NCI-H2081 (cell line): ENCODE results near the gene TRMT11.
A peak's percentile ranks its signal among the peaks of the same experiment; 100 is the strongest.
"Not testable (repeated sequence)": the region's sequence is repeated elsewhere in the genome, so short reads cannot be mapped to it uniquely, and the experiment has no call there.

Experiments used
- DNase-seq, 2 experiments: peaks; one replicate each; lab custom pipeline; 2025; lab: John Stamatoyannopoulos, UW

The TRMT11 gene

GRCh38 chr6:125986301-125987025 lies at the start of gene TRMT11:
TSS of gene TRMT11 (plus strand) at chr6:125986540. CDS start at chr6:125986551, 11 bp downstream.
- peak; percentile 89 to 94 for DNase-seq

- DNase-seq: no peak
These were observed 47.3 kb upstream of the TRMT11 start for GRCh38 chr6:125939026-125939425.

DNA sequence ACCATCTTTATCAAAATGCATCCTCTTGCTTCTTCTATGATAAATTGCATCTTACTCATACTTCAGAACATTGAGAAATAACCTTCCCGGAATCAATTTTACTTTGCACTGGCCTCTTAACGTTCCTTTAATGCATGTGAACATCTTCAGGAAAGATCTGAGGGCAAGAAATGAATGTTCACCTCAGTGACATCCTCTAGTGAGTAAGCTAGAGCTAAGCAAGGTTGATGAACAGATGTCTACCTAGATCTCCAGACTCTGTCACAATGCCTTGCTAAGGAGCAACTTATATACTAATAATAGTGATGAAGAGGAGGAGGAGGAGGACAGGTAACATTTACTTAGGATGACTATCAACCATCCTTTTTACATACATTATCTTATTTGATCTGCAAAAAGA lies 46.5 kb upstream of the TRMT11 start:
- no peak for DNase-seq

DNA sequence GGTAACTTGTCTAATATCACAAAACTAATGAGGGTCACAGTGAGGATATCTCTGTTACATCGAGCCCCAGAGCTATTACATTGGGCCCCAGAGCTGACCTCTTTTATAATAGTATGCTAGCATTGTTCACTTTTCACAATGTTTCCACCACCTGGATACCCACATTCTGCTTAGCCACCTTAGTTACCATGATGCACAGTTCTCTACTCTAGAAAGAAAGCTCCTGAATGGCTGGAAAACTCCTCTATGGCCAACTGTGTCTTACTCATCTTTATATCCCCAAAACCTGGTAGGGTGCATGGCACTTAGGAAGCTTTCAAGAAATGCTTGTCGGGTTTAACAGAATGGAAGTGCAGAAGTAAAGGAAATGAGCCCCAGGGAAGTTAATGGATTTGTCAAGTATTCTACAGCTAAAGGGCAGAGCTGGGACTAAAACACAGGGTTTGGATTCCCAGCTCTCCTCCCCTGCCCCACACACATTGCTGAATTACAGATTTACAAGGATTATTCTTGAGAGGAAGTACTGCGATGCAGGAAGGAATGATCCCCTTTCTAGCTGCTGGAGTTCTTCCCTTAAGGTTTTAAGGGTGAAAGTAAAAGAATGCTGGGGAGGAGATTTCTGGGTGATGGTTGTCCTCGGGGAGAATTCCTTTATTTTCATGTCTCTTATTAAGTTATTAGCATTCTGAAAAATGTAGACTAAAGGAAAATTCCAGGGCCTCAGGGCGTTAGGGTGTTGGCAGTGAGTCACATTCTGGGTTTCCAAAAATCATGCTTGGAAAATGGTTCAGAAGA lies 45.9 kb upstream of the TRMT11 start:
- DNase-seq: no peak

DNA sequence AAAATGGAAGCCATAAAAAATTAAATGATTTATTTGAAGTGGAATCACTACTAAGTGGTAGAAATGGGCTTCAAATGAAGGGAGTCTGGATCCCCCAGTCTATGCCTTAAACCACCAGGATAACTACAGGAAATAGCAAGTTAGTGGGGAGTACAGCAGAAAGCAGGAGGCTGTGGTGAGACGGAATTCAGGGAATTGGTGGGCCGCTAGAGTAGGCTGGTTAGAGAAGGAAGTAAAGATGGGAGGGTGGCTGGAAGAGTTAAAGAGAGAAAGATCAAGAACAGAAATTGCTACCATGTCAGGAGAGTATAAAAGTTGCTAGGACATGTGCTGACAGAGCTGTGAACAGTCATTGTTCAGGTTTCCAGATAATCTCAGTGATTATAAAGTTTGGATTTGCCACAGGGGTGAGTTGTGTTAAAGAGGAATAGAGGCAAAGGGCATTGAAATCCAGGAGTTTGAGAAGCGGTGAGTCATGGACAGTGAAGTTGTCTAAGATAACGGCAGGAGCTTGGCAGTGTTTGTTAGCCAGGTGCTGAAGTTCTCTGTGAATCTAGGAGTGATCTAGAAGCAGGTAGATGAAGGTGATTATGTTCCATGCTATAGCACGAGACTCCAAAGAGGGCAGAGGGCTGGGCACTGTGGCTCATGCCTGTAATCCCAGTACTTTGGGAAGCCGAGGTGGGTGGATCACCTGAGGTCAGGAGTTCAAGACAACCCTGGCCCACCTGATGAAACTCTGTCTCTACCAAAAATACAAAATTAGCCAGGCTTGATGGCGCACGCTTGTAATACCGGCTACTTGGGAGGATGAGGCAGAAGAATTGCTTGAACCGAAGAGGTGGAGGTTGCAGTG lies 43.4 kb upstream of the TRMT11 start:
- DNase-seq: no peak

GRCh38 chr6:125943528-125944433 lies 42.6 kb upstream of the TRMT11 start:
- DNase-seq: no peak

DNA sequence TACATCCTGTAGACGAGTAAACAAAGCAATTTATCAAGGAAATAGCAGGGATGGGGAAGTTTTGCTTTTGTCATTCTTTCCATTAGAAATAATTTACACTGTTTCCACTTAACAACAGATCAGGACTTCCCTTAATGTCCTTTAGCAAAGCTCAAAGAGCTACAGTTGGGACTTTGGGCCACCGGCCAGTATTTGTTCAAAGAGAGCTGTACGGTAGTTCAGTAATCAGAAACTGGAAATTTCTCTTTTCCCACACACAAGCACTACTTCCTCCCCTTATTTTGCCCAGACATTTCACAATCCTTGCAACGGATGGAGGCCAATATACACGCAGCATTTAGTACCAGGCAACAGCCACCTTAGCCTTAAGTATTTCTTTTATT lies 41.9 kb upstream of the TRMT11 start:
- DNase-seq: peak in 1 of 2 experiments; percentile 41

- no peak for DNase-seq
These were observed 41.4 kb upstream of the TRMT11 start for GRCh38 chr6:125944896-125945295.

DNA sequence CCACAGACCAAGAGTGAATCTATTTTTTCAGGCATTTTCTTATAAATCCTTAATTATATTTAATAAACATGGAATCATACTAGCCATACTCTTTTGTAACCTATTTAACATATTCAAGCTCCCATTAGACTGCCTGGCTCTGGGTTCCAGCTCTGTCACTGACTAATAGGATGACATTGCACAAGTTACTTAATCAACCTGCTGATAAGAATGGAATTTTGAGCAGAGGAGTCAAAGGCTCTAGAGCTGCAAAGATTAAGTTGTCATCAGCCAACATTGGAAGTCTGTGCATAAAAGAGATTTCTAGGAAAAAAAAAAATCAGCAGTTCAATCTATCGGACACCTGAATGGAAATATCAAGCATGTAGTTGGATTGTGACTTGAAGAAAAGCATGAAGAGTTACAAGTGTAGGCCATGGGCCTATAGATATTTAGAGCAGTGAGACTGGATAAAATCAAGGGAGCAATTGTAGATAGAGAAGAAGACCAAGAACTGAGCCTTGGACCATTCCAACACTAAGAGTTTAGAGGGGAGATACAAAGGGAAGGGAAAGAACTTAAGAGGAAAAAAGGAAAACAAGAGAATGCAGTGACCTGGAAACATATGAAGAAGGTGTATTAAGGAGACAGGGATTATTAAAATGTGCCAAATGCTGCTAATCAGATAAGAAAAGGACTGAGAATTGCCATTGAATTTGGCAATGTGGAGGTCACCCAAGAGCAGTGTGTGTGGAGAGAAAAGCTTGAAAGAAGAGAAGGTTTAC lies 40.8 kb upstream of the TRMT11 start:
- DNase-seq: no peak

DNA sequence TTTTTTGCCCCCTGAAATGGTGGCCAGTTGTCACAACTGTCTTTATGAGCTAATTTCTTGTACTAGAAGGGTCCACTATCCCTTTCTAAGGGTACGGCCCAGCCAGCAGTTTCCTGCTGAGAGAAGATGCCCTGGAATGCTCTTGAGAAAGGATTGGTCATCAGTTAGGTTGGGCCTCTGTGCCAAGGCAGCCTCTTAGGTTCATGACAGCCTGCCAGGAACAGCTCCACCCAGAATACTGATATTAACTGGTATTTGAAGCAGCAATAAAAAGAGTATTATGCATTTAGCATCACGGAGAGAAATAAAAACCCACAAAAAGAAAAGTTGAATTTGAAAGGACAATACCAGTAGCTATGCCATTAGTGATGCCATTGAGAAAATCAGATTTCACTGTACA lies 38.7 kb upstream of the TRMT11 start:
- no peak for DNase-seq

DNA sequence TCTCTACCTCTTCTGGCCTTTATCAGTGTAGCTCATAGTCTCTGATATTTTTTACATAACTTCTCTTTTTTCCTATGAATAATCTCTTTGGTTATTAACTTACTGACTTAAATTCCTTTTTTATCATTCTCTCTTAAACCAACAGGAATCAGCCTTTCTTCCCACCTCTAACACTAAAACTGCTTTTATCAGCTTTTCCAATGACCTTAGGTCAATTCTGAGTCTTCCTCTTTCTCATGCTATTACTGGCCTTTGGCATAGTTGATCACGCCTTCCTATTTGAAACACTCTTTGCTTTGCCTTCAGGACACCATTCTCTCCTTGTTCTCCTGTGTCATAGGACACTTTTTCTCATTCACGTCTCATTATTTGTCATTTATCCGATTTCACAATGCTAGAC lies 37.9 kb upstream of the TRMT11 start:
- DNase-seq: no peak

DNA sequence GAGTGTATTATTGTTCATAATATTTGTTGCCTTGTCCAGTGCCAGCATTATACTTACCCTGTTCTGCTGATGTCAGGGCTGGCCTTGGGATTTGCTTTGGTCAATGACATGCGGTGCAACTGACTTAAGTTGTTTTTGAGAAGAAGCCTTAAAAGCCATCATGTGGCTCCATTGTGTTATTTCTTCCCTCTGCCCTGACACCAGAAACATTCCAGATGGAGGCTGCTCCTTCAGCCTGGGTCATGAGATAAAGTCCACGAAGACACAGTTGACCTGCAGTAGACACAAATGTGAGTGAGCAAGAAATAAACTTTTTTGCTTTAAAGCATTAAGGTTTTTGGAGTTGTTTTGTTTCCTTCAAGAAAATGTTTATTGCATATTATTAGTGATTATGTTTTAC lies 37.3 kb upstream of the TRMT11 start:
- DNase-seq: no peak

GRCh38 chr6:125950293-125950692 lies 36.0 kb upstream of the TRMT11 start:
- DNase-seq: no peak

GRCh38 chr6:125950716-125951115 lies 35.6 kb upstream of the TRMT11 start:
- not testable (repeated sequence) for DNase-seq

DNA sequence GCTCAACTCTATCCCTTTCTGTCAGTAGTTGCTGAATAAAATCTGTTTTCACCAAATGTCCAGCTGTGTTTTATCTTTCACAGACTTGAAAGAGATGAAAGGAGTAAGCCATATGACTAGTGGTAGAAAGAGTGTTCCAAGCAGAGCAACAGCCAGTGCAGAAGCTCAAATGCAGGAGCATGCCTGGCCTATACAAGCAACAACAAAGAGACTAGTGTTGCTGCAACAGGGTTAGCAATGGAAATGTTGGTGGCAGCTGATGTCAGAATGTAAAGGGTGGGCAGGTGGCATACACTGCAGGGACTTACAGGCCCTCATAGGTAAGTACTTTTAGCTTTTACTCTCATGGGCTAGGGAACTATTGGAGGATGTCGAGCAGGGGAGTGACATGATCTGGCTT lies 35.0 kb upstream of the TRMT11 start:
- DNase-seq: no peak

DNA sequence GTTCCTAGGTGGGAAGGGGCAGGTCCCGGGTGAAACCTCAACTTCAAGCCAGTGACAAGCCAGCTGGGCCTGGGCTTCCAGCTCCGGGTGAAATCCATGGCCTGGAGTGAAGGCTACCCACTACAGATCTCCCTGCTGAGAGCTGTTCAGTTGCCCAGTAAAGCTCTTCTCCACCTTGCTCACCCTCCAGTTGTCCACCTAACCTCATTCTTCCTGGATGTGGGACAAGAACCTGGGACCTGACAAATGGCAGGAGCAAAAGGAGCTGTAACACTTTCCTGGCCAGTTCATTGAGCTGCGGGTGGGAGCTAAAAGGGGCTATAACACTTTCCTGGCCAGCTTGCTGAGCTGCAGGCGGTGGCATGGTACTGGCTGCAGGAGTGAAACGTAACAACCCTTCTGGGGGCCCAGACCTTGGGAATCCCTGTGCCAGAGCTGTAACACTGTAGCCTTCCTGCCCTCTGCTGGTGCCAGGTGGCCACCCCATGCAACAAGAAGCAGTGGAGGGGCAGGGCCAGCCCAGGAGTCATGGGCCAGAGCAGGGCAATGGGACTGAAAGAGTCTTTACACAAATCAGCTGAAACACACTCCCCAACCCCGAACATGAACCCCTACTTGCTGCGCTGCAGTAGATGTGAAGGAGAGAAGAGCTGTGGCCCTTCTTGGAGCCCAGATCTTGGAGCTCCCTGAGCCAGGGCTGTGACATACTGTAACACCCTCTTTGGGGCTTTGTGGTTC lies 33.4 kb upstream of the TRMT11 start:
- peak in 1 of 2 experiments; percentile 30 for DNase-seq

DNA sequence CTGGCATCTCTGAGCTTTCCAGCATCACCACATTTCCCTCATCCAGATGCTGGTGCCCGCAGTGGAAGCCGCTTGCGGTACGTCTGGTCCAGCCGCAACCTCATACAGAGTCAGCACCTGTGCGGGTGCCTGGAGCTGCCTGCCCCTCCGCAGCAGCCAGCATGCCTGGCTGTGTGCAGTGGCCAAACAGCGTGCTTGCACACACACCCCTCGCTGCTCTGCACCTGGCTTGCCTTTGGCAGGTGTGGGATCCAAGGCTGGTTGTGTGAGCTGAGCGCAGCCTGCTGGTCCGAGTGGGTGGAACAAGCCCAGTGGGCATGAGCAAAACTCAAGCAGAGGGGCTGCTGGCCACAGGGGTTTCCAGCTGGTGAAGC lies 32.9 kb upstream of the TRMT11 start:
- peak; percentile 74 to 87 for DNase-seq

- no peak for DNase-seq
These were observed 31.5 kb upstream of the TRMT11 start for GRCh38 chr6:125954735-125955339.

DNA sequence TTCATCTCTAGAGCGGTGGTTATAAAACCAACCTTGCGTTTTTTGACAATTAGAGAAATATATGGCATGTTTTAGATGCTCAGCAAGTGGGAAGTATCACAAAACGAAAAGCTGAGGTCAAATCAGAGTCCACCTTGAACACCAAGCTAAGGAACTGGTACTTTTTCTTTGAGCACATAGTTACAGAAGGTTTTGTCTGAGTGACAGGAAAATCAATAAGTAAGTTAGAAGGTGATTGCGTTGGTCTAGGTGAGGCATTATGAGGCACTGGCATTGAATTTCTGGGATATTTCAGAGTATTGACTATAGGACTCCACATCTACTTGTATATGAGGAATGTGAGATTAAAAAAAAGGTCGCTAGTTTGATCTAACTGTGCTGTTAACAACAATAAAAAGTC lies 30.4 kb upstream of the TRMT11 start:
- no peak for DNase-seq
